Uterus (tissue), 4 donors: Measurements from ENCODE around the gene CYP2C8. TPM values are rescaled to one million over a fixed set of nuclear protein-coding genes. Genes with fewer than 3 reads are reported as not detected.

Experiments
- DNase-seq, 2 donors: peaks; one replicate each; pipeline ENCODE4 v3.0.0-alpha.2; 2019 to 2020
- H3K27ac ChIP-seq, 2 donors: fragments of 200-600 bp; sonication (generic); 1 replicate in 1 of 2; 2 replicates in 1 of 2; pipeline ENCODE4 v1.5.1; 2016 to 2018
- H3K27me3 ChIP-seq, 2 donors: fragments of 200-600 bp; sonication (generic); one replicate each; pipeline ENCODE4 v1.5.1; 2018 to 2019; ENCODE audit warnings: control low read depth in 1 of 2
- H3K36me3 ChIP-seq, 2 donors: fragments of 200-600 bp; sonication (generic); one replicate each; pipeline ENCODE4 v1.5.1; 2019; ENCODE audit warnings: control low read depth in 1 of 2
- H3K4me1 ChIP-seq, 2 donors: fragments of 200-600 bp; sonication (generic); one replicate each; pipeline ENCODE4 v1.5.1; 2018 to 2019; ENCODE audit warnings: control low read depth in 1 of 2
- H3K4me3 ChIP-seq, 2 donors: fragments of 200-600 bp; sonication (generic); 1 replicate in 1 of 2; 2 replicates in 1 of 2; pipeline ENCODE4 v1.5.1; 2018 to 2019; ENCODE audit warnings: mild to moderate bottlenecking in 1 of 2
- H3K9me3 ChIP-seq, 2 donors: fragments of 200-600 bp; sonication (generic); one replicate each; pipeline ENCODE4 v1.5.1; 2019; ENCODE audit warnings: control low read depth in 1 of 2
- CTCF ChIP-seq, 4 experiments: fragments of 200-600 bp in 2 of 4; fragments of 450-650 bp in 2 of 4; sonication (generic) in 2 of 4; IDR thresholded peaks; one replicate each; pipeline ENCODE4 v1.5.1; 2016 to 2019; ENCODE audit warnings: antibody characterized with exemption in 4 of 4, mild to moderate bottlenecking in 2 of 4, moderate library complexity in 1 of 4
- POLR2A ChIP-seq, 2 donors: fragments of 450-650 bp; IDR thresholded peaks; one replicate each; pipeline ENCODE4 v1.6.1; 2016; ENCODE audit warnings: antibody characterized with exemption in 2 of 2, mild to moderate bottlenecking in 1 of 2, moderate library complexity in 1 of 2
- intact Hi-C: fragments of 100-400 bp; cut with DNase I; formaldehyde crosslinking; loops from one replicate; pipeline ENCODE4 v1.15.1; 2023; ENCODE audit warnings: low total_unique reads
- small RNA-seq: library from RNA; depleted of rRNA; stranded (forward); fragments of <200 nt; gene quantifications from one replicate; pipeline ENCODE3, GENCODE V24; 2016
- total RNA-seq, 4 donors: library from RNA; depleted of rRNA in 3 of 4; stranded (reverse); fragments of >200 nt in 3 of 4; gene quantifications; one replicate each; pipeline versions ENCODE4 v1.1.0 to v1.2.4, GENCODE V29; 2014 to 2023
- donor health status: DM: yes; HTN: yes; CAD: no.

Gene CYP2C8
- total RNA-seq, 4 donors from 2014 or later: 0.26 to 1.0 (median 0.46) TPM; not detected in 1

GRCh38 chr10:95026461-95026860 is 42.8 kb downstream of the CYP2C8 start:
- H3K4me1 ChIP-seq: no peaks in the 10 kb centered on the region
- no peak overlapping the region for H3K27ac ChIP-seq
- no peak overlapping the region for H3K4me3 ChIP-seq
- H3K9me3 ChIP-seq: no peaks in the 10 kb centered on the region
- no peaks in the 10 kb centered on the region for H3K36me3 ChIP-seq
- intact Hi-C loops: no loop called here
- no peaks in the 10 kb centered on the region for H3K27me3 ChIP-seq
- TF ChIP-seq POLR2A (IDR thresholded peaks at IDR 0.05) (no peak), CTCF (IDR thresholded peaks at IDR 0.05) (no peak)
- no peak for DNase-seq

GRCh38 chr10:94997741-94998174 is 71.5 kb downstream of the CYP2C8 start:
- TF ChIP-seq POLR2A (IDR thresholded peaks at IDR 0.05) (no peak), CTCF (IDR thresholded peaks at IDR 0.05) (no peak)

GRCh38 chr10:94992811-94993210 is 76.5 kb downstream of the CYP2C8 start:
- DNase-seq: no peak
- H3K36me3 ChIP-seq: no peaks in the 10 kb centered on the region
- H3K4me1 ChIP-seq: no peaks in the 10 kb centered on the region
- H3K27ac ChIP-seq: no peak overlapping the region
- H3K27me3 ChIP-seq: no peaks in the 10 kb centered on the region
- TF ChIP-seq CTCF (IDR thresholded peaks at IDR 0.05): no peak
- no peak for TF ChIP-seq POLR2A (IDR thresholded peaks at IDR 0.05)
- H3K9me3 ChIP-seq: no peaks in the 10 kb centered on the region
- intact Hi-C loops: no loop called here
- H3K4me3 ChIP-seq: no peak overlapping the region

More at GRCh38 chr10:94997741-94998174, 71.5 kb downstream of the CYP2C8 start:
- DNase-seq: no peak
- Histone ChIP-seq H3K4me1 (no peaks in the 10 kb centered on the region), H3K4me3 (no peak overlapping the region), H3K27ac (no peak overlapping the region), H3K9me3 (no peaks in the 10 kb centered on the region), H3K36me3 (no peaks in the 10 kb centered on the region), H3K27me3 (no peaks in the 10 kb centered on the region)
- intact Hi-C loops: no loop called here

GRCh38 chr10:94991243-94991888 is 77.9 kb downstream of the CYP2C8 start:
- Histone ChIP-seq H3K36me3 (no peaks in the 10 kb centered on the region), H3K27me3 (no peaks in the 10 kb centered on the region), H3K4me1 (no peaks in the 10 kb centered on the region), H3K27ac (no peak overlapping the region), H3K4me3 (no peak overlapping the region), H3K9me3 (no peaks in the 10 kb centered on the region)
- no peak for TF ChIP-seq CTCF (IDR thresholded peaks at IDR 0.05)
- no peak for TF ChIP-seq POLR2A (IDR thresholded peaks at IDR 0.05)
- DNase-seq: no peak
- intact Hi-C loops: no loop called here

GRCh38 chr10:94989192-94989591 is 80.1 kb downstream of the CYP2C8 start:
- Histone ChIP-seq H3K4me1 (no peaks in the 10 kb centered on the region), H3K27me3 (no peaks in the 10 kb centered on the region), H3K27ac (no peak overlapping the region), H3K4me3 (no peak overlapping the region), H3K9me3 (no peaks in the 10 kb centered on the region), H3K36me3 (no peaks in the 10 kb centered on the region)
- intact Hi-C loops: no loop called here
- TF ChIP-seq CTCF (IDR thresholded peaks at IDR 0.05): no peak
- no peak for DNase-seq

Small RNAs within 50 kb of the gene (small RNA-seq; reads per million reads assigned to genes)
- not detected for gene CYP2C60P

Other genes starting within 250 kb of the CYP2C8 start
- gene CYP2C9, start 130.8 kb downstream of the CYP2C8 start, total RNA-seq: not detected
- gene ACSM6, start 124.7 kb upstream of the CYP2C8 start, total RNA-seq: not detected
- gene PDLIM1, start 221.5 kb upstream of the CYP2C8 start, total RNA-seq: 100 to 1,000 TPM in 2 of 4 donors, 10 to 100 TPM in 2; 14.0 to 192 (median 86.7) TPM